GM08714 (cell line): ENCODE measurements around the gene CST11.
A peak's percentile ranks its signal among the peaks of the same experiment; 100 is the strongest.

Experiments used
- H3K4me3 ChIP-seq: fragments of 200-500 bp; sonication (Bioruptor generic); 2 replicates; pipeline ENCODE4 v1.5.1; 2014; ENCODE audit warnings: mild to moderate bottlenecking, low read length, inconsistent platforms
- ZNF274 ChIP-seq: IDR thresholded peaks from 2 replicates; pipeline ENCODE4 v1.6.1; 2012; ENCODE audit warnings: mild to moderate bottlenecking, low read depth, low read length

The CST11 gene

DNA sequence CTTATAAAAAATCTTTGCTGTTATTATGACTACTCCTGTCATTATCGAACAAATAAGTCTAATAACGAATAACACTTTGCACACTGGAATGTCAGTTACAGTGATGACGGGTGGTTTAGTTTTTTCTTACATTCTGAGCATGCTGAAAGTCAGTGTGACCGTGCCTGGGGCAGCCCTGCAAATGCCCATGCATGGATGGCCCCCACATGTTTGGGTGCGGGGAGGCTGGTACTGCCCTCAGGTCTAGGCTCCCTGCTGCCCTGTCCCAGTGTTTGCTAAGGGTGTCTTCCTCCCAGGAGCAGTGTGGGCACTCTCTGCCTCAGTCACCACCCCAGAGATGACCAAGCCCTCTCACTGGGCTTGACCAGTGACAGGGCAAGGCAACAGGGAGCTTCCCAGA is 10.2 kb downstream of the CST11 start:
- no peak for TF ChIP-seq ZNF274
- no peak overlapping the region for H3K4me3 ChIP-seq

DNA sequence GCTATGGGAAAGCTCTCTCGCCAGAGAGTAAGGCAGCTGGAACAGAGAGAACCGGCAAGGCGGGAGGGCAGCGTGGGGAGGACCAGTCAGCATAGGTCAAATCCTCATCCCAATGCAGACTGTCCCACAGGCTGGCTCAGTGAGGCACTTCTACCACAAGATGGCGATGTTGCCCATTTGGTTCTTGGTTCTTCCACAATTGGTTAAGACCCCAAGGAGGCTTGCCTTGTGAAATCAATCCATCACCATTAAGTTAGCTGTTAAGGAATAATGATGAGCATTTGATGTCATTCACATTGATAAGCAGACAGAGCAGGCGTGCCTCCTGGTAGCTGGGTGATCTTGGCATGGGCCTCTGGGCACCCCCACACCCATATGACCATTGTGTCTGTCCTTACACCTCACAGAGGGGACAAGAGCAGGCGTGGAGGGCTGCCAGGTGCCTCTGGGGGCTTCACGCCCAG is 10.8 kb downstream of the CST11 start:
- no peak for TF ChIP-seq ZNF274

GRCh38 chr20:23440004-23440403 is 12.7 kb downstream of the CST11 start:
- TF ChIP-seq ZNF274 = no peak

More for the DNA sequence above, 10.8 kb downstream of the CST11 start:
- no peak overlapping the region for H3K4me3 ChIP-seq

DNA sequence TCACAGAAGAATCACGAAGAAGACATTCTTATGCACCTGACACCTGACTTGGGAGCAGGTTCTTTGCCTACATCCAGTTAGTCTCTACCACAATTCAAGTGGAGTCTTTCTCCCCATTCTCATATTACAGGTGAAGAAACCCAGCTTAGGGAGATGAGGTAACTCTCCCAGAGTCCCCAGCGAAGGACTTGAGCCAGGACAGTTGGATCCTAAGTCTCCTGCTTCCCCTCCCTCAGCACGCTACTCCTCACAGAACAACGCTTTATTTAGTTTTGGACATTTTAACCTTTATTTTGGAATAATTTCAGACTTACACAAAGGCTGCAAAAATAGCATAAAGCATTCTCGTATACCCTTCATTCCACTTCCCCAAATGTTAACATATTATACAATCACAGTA is 14.0 kb downstream of the CST11 start:
- no peak for TF ChIP-seq ZNF274
- H3K4me3 ChIP-seq = no peak overlapping the region

More at GRCh38 chr20:23440004-23440403, 12.7 kb downstream of the CST11 start:
- H3K4me3 ChIP-seq = no peak overlapping the region

DNA sequence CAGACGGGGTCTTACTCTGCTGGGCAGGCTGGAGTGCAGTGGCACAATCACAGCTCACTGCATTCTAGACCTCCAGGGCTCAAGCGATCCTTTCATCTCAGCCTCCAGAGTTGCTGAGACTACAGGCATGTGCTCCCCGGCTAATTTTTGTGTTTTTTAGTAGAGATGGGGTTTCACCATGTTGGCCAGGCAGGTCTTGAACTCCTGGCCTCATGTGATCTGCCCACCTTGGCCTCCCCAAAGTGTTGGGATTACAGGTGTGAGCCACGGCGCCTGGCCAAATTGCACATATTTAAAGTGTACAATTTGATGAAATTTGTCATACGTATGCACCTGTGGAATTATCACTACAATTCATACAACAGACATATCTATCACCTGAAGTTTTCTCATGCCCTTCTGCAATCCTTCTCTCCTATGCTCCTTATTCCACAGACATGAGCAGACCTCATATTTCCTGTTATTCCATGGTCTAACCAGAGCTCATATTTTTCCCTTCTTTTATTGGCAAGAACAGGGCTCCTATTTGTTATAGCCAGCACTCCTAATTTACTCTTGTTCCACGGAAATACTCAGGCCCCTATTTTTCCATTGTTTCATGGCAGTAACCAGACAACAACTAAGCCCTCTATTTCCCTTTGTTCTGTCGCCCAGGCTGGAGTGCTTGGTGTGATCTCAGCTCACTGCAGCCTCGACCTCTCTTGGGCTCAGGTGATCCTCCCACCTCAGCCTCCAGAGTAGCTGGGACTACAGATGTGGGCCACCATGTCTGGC is 15.4 kb downstream of the CST11 start:
- H3K4me3 ChIP-seq = no peak overlapping the region
- TF ChIP-seq ZNF274 = no peak

GRCh38 chr20:23436681-23437080 is 16.0 kb downstream of the CST11 start:
- TF ChIP-seq ZNF274 = no peak
- H3K4me3 ChIP-seq = no peak overlapping the region

- TF ChIP-seq ZNF274 = no peak
- no peak overlapping the region for H3K4me3 ChIP-seq
Measured at GRCh38 chr20:23435626-23436539, 16.8 kb downstream of the CST11 start.

DNA sequence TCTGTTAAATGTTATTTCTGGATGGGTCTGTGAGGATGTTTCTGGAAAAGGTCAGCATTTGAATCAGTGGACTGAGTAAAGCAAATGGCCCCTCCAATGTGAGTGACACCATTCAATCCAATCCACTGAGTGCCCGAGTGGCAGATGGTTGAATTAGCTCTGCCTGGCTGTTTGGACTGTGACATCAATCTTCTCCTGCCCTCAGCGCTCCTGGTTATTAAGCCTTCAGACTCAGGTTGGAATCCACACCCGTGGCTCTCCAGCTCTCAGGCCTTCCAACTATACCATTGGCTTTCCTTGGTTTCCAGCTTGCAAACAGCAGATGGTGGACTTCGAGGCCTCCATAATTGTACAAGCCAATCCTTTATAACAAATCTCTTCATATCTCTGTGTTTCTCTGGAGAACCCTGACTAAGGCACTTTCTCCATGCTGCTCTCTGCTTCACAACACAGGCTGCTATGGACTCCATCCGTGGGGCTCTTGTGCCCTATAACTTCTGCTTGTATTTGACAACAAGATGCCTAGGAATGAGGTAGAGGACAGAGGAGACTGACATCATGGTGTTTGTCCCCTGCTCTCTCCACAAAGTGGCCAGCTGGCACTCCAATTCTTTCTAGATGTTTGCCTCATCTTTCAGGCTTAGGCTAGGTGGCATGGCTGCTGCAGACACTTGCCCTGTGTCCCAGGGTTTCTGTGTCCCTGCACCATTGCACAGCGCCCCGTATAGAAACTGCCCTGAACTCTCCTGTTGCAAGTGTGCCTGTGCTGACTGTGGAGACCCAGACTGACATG is 18.0 kb downstream of the CST11 start:
- no peak for TF ChIP-seq ZNF274

GRCh38 chr20:23433628-23434027 is 19.0 kb downstream of the CST11 start:
- TF ChIP-seq ZNF274 = no peak
- no peak overlapping the region for H3K4me3 ChIP-seq

More for the DNA sequence above, 18.0 kb downstream of the CST11 start:
- H3K4me3 ChIP-seq = no peak overlapping the region

- H3K4me3 ChIP-seq = no peak overlapping the region
- no peak for TF ChIP-seq ZNF274
Measured at GRCh38 chr20:23425129-23425528, 27.5 kb downstream of the CST11 start.

- TF ChIP-seq ZNF274 = no peak
- H3K4me3 ChIP-seq = peak within 1 kb of the TSS; percentile 89
Measured at GRCh38 chr20:23420943-23421931, 31.4 kb downstream of the CST11 start, which contains the start of gene NAPB. NAPB (minus strand) TSS chr20:23421488; CDS start chr20:23421402, 86 bp downstream.

- TF ChIP-seq ZNF274 = no peak
- H3K4me3 ChIP-seq = peak overlapping the region; percentile 89
Measured at GRCh38 chr20:23419995-23420901, 32.4 kb downstream of the CST11 start.

DNA sequence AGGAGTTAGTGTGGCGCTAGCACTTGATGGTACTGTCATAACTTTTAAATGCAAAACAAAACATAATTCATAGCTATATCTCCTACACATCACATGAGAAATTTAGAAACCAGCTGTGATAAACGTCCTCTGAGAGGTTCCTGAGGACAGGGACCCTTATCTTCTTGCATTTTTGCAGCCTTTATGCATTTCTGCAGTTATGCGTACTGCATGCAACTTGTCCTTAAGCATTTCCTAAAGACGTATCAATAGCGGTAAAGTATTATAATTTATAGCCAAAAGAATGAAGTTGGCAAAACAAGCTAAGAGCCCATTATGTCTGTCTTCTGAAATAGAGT is 33.0 kb downstream of the CST11 start:
- no peak for TF ChIP-seq ZNF274
- peak overlapping the region; percentile 89; the same call in 1 of the 2 replicates for H3K4me3 ChIP-seq
